ENCODE data around the gene SLC7A10. TPM values are rescaled to one million over a fixed set of nuclear protein-coding genes. Genes with fewer than 3 reads are reported as not detected.
"Not testable (repeated sequence)": the region's sequence is repeated elsewhere in the genome, so short reads cannot be mapped to it uniquely, and the experiment has no call there.

SLC7A10 gene
- total and polyA plus RNA-seq, 12 donors, result 0.31 to 0.70 (median 0.64) TPM; not detected in 7

- DNase-seq (no peak), ATAC-seq (no peak)
- H3K9me3 ChIP-seq, result peaks cover 0 to 28% (median 20%) of the 10 kb centered on the region in 11 donors
- H3K36me3 ChIP-seq, result no peaks in the 10 kb centered on the region
- 49 to 55% methylated on average over 18 of the region's 18 CpGs for WGBS, 2 donors
- peak overlapping the region in 2 of 10 donors; percentile 10 to 22 for H3K4me3 ChIP-seq
- H3K4me1 ChIP-seq, result peaks cover 0 to 11% (median 4%) of the 10 kb centered on the region in 9 donors
- intact Hi-C loops (cut with DNase I), result no loop called here
- H3K27ac ChIP-seq, result no peak overlapping the region
- H3K27me3 ChIP-seq, result peaks cover 32 to 92% (median 83%) of the 10 kb centered on the region in 7 donors
- no peak for TF ChIP-seq CTCF (IDR thresholded peaks at IDR 0.05)
Observed at GRCh38 chr19:33224694-33225457, 774 bp downstream of the SLC7A10 start.

DNA sequence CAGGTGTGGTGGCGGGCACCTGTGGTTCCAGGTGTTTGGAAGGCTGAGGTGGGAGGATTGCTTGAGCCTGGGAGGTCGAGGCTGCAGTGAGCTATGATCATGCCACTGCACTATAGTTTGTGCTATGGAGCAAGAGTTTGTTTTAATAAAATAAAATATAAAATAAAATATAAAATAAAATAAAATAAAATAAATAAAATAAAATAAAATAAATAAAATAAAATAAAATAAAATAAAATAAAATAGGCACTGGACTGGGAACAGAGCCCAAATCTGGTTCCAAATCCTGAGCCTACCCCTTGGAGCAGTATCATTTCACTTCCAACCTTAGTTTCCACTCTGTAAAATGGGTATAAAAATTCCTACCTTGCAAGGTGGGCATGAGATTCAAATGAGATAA lies 3.4 kb downstream of the SLC7A10 start:
- H3K36me3 ChIP-seq; H3K4me3 ChIP-seq; ATAC-seq; H3K27ac ChIP-seq; intact Hi-C loops (cut with DNase I); DNase-seq; H3K9me3 ChIP-seq: not testable (repeated sequence)
- WGBS, 2 donors, result 81 to 85% methylated on average over 2 of the region's 2 CpGs
- Histone ChIP-seq H3K4me1 (peaks cover 0 to 11% (median 4%) of the 10 kb centered on the region in 9 donors), H3K27me3 (peaks cover 28 to 86% (median 71%) of the 10 kb centered on the region in 7 donors)

- Histone ChIP-seq H3K4me3 (no peak overlapping the region), H3K27me3 (peaks cover 22 to 81% (median 65%) of the 10 kb centered on the region in 7 donors), H3K36me3 (no peaks in the 10 kb centered on the region), H3K4me1 (peaks cover 0 to 11% (median 4%) of the 10 kb centered on the region in 9 donors), H3K27ac (no peak overlapping the region), H3K9me3 (no peaks in the 10 kb centered on the region)
- intact Hi-C loops (cut with DNase I), result no loop called here
- TF ChIP-seq CTCF (IDR thresholded peaks at IDR 0.05), result no peak
- no peak for ATAC-seq
- WGBS, 2 donors, result 65 to 71% methylated on average over 6 of the region's 6 CpGs
- no peak for DNase-seq
Observed at GRCh38 chr19:33221638-33222037, 4.0 kb downstream of the SLC7A10 start.

- H3K36me3 ChIP-seq, result no peaks in the 10 kb centered on the region
- no peaks in the 10 kb centered on the region for H3K9me3 ChIP-seq
- peaks cover 0 to 8% (median 4%) of the 10 kb centered on the region in 9 donors for H3K4me1 ChIP-seq
- no peak for DNase-seq
- no peak overlapping the region for H3K27ac ChIP-seq
- no peak for ATAC-seq
- H3K27me3 ChIP-seq, result peaks cover 16 to 76% (median 56%) of the 10 kb centered on the region in 7 donors
- H3K4me3 ChIP-seq, result no peak overlapping the region
- intact Hi-C loops (cut with DNase I), result no loop called here
- TF ChIP-seq CTCF (IDR thresholded peaks at IDR 0.05), result no peak
- WGBS, 2 donors, result 83% methylated on average over 9 of the region's 9 CpGs
Observed at GRCh38 chr19:33220735-33221134, 4.9 kb downstream of the SLC7A10 start.

GRCh38 chr19:33220115-33220514 lies 5.5 kb downstream of the SLC7A10 start:
- ATAC-seq, result no peak
- Histone ChIP-seq H3K4me1 (peaks cover 0 to 4% (median under 1%) of the 10 kb centered on the region in 9 donors), H3K4me3 (no peak overlapping the region), H3K27me3 (peaks cover 9 to 70% (median 50%) of the 10 kb centered on the region in 7 donors), H3K36me3 (no peaks in the 10 kb centered on the region), H3K27ac (no peak overlapping the region), H3K9me3 (no peaks in the 10 kb centered on the region)
- intact Hi-C loops (cut with DNase I), result no loop called here
- no peak for DNase-seq
- TF ChIP-seq CTCF (IDR thresholded peaks at IDR 0.05), result no peak
- WGBS, 2 donors, result 88 to 89% methylated on average over 18 of the region's 18 CpGs

Data from heart right ventricle (tissue), 16 donors.